GM21390 (cell line): ENCODE measurements around the gene SLC6A3.

Source experiments
- ATAC-seq: cut with Tn5 transposase; IDR thresholded peaks from one replicate; pipeline ENCODE4 v1.9.1; 2021; ENCODE audit not compliant: unreplicated experiment

Gene SLC6A3

DNA sequence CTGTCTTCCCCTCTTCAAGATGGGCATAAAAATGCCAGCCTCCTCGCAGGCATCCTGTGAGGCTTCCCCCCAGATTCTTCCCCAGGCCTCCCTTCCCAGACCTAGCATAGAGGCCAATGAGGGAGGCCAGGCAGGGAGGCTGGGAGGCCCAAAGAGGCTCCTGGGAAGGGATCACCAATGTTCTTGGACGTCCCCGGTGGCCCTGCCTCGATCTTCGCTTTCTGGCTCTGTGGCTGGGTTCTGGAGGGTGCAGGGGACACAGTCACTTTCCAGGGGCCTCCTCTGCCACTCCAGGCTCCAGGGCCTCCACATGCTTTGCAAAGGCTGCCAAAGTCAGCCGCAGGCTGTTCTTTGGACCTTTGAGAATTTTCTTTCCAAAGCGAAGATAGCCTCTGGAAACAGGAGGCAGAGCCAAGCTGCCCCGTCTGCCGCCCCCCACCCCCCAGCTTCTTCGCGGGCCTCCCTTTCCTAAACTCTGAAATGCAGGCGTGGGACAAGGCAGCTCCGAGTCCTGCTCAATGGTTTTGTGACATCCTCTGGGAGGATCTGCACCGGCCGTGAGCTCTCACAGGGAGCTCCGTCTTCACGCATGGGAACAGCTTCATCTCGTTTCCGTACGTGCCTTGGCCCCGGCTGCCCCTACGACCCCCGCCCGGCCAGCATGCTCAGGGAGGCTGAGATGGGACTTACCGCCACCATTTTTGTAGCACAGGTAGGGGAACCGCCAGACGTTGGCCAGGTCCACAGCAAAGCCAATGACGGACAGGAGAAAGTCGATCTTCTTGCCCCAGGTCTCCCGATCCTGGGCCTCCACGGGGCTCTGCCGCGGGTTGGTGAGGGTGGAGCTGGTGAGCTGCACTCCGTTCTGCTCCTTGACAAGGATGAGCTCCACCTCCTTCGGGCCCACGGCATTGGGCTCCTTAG, 2.8 kb downstream of the SLC6A3 start:
- ATAC-seq = no peak

DNA sequence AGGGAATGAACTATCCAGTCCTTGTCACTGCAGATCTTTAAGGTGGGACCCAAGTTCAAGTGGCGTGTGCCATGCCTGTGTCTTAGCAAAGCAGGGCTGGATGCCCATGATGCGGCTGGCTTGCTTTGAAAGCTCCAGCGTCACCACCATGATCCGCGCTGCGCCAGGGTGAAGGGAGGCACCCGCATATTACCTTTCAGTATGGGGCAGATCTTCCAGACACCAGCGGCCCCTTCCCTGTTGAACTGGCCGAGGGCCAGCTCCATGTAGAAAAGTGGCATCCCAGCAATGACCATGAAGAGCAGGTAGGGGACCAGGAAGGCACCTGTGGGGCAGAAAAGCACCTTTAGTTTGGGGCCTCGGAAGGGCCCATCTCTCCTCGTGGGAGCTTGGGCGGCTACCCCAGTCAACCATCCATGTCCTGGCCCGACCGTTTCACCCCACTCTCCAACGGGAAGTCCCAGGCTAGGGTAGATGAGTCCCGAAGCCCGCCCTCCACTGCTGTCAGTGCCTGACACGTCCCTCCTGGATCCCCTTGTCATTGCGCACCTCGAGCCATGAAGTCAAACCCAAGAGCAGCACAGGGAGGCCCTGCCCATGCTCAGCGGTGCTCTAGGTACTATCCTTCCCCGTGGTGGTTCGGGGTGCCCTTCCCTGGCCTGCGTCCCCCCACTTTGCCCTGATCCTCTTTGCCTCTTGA, 3.9 kb downstream of the SLC6A3 start:
- ATAC-seq = no peak

GRCh38 chr5:1440098-1440493, 5.1 kb downstream of the SLC6A3 start:
- no peak for ATAC-seq

DNA sequence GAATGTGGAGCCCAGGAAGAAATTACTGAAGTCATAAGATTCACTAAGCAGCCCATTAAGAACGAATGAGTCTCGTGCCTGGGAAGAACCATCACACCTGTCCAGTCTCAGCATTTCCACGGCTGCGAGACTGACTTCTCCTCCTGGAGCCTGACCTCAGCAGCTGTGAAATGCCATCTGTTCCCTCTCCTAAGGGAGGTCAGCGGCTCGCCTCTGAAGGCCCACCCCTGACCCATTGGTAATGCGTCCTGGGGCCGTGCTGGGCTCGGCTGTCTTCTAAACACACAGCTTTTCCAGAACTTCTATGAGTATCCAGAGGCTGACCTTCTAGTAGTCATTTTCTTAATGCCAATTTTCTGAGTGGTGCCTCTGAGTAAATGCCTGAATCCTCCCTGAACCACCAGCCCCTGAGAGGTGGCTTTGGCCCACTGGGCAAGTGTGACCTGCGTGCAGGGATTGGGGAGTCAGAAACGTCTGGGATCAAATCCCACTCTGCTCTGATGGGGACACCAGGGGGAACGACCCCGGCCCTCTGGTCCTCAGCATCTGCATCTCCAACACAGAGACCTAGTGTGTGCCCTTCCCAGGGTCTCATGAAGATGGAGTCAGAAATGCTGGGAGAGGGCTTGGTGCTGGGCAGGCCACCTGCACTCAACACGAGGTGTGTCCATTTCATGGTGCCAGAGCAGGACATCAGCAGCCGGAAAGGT, 5.7 kb downstream of the SLC6A3 start:
- ATAC-seq = no peak

- no peak for ATAC-seq
Observed at GRCh38 chr5:1438871-1439270, 6.4 kb downstream of the SLC6A3 start.

GRCh38 chr5:1437876-1438559, 7.2 kb downstream of the SLC6A3 start:
- no peak for ATAC-seq

GRCh38 chr5:1437226-1437829, 7.9 kb downstream of the SLC6A3 start:
- ATAC-seq = no peak

GRCh38 chr5:1436681-1437080, 8.6 kb downstream of the SLC6A3 start:
- no peak for ATAC-seq

- no peak for ATAC-seq
Observed at GRCh38 chr5:1436036-1436435, 9.2 kb downstream of the SLC6A3 start.

DNA sequence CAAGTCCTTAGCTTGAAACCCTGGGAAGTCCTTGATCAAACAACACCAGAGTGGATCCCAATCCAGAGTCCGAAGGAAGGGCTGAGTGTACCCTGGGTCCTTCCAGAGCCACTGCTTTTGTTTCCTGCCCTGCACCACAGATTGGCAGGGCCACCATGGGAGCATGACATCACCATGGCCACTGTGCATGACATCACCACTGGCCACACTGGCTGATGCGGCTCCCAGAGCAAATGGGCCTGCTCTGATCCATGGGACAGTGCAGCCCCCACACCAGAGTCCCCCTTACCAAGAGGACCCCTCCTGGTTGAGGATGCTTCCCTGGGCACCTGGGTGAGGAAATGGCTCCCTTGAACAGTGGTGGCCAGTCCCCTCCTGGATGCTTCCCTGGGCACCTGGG, 9.9 kb downstream of the SLC6A3 start:
- no peak for ATAC-seq

DNA sequence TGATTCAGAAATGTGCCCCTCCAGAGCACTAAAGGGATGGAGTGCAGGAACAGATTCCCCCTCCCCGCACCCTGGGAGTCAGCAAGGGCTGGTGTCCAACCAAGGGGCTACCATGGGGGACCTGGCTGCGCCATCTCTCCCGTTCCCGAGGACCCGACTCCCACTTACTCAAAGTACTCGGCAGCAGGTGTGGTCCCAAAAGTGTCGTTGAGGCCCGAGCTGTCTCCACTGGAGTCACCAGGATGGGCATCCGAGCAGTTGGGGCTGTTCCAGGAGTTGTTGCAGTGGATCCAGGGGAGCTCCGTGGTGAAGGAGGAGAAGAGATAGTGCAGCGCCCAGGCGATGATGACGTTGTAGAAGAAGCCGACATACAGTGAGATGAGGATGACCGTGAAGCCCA, 12.9 kb downstream of the SLC6A3 start:
- no peak for ATAC-seq

DNA sequence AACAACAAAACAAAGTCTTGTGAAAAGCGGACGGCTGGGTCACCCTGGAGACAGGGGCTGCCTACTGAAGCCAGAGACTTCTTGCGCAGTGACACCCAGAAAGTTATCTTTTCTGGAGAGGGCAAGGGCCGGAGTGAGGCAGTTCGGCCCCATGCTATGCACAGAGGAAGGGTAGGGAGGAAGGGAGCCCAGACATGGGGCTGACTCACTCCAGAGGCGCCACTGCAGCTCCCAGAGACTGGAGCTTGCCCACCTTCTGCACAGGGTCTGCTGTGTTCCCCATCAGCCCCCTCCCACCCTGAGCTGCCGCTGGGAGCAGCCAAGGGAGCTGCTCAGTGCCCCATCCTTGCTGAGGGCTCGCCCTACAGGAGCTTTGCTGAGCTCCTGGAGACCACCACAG, 13.3 kb downstream of the SLC6A3 start:
- no peak for ATAC-seq

GRCh38 chr5:1431021-1431811, 14.0 kb downstream of the SLC6A3 start:
- no peak for ATAC-seq

- ATAC-seq = no peak
Observed at GRCh38 chr5:1430121-1430795, 15.0 kb downstream of the SLC6A3 start.

GRCh38 chr5:1429496-1429895, 15.7 kb downstream of the SLC6A3 start:
- ATAC-seq = no peak

DNA sequence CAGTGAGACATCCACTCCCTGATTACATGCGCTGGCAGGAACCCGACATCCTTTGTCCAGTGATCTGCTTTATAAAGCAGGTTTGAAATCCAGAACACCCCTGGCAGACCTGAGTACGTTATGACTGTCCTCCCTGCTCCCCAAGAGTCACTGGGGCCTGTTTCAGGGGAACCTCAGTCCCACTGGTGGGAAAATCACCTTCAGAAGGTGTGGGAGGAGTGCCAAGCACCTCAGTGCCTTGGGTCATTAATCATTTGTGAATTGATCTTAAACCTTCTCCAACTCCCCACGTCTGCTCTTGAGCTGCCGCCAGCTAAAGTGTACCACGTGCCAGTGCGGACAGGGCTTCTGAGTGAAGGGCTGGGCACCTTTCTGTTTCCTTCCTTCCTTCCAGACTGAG, 16.2 kb downstream of the SLC6A3 start:
- no peak for ATAC-seq

DNA sequence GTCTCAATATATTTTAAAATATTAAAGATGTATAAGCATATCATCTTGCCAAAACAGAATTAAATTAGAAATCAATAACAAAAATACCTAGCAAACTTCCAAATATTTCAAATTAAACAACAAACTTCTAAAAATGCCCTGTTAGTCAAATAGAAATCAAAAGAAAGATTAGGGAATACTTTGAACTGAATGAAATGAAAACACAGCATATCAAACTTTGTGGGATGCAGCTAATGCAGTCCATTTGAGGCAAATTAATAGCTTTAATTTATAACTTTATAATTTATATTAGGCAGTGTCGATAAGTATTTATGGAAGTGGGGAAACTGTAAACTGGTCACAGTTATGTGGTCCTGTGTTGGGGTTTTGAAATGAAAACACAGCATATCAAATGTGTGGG, 17.1 kb downstream of the SLC6A3 start:
- no peak for ATAC-seq

GRCh38 chr5:1424716-1425115, 20.5 kb downstream of the SLC6A3 start:
- no peak for ATAC-seq

GRCh38 chr5:1423901-1424603, 21.2 kb downstream of the SLC6A3 start:
- ATAC-seq = no peak
